ENCODE data around the gene CTSZ.
"Not testable (repeated sequence)": the region's sequence is repeated elsewhere in the genome, so short reads cannot be mapped to it uniquely, and the experiment has no call there.

CTSZ gene

GRCh38 chr20:58978351-58979190 lies 28.5 kb downstream of the CTSZ start:
- no peak for DNase-seq (ENCODE audit: low read depth)

- DNase-seq (ENCODE audit: low read depth), result no peak
These were observed 30.9 kb downstream of the CTSZ start for GRCh38 chr20:58976061-58976730.

GRCh38 chr20:58975353-58975752 lies 31.7 kb downstream of the CTSZ start:
- DNase-seq (ENCODE audit: low read depth), result no peak

- DNase-seq (ENCODE audit: low read depth), result no peak
These were observed 33.2 kb downstream of the CTSZ start for GRCh38 chr20:58973866-58974265.

- DNase-seq (ENCODE audit: low read depth), result no peak
These were observed 33.9 kb downstream of the CTSZ start for GRCh38 chr20:58973179-58973578.

GRCh38 chr20:58971429-58971828 lies 35.6 kb downstream of the CTSZ start:
- DNase-seq (ENCODE audit: low read depth), result no peak

- DNase-seq (ENCODE audit: low read depth), result no peak
These were observed 36.9 kb downstream of the CTSZ start for GRCh38 chr20:58970146-58970545.

- DNase-seq (ENCODE audit: low read depth), result no peak
These were observed 37.6 kb downstream of the CTSZ start for GRCh38 chr20:58969439-58969838.

GRCh38 chr20:58967652-58968429 lies 39.2 kb downstream of the CTSZ start:
- DNase-seq (ENCODE audit: low read depth), result no peak

- DNase-seq (ENCODE audit: low read depth), result no peak
These were observed 41.6 kb downstream of the CTSZ start for GRCh38 chr20:58965270-58966064.

- not testable (repeated sequence) for DNase-seq (ENCODE audit: low read depth)
These were observed 43.1 kb downstream of the CTSZ start for GRCh38 chr20:58963922-58964321.

- DNase-seq (ENCODE audit: low read depth), result no peak
These were observed 43.9 kb downstream of the CTSZ start for GRCh38 chr20:58963060-58963584.

GRCh38 chr20:58959652-58960051 lies 47.4 kb downstream of the CTSZ start:
- no peak for DNase-seq (ENCODE audit: low read depth)

- DNase-seq (ENCODE audit: low read depth), result no peak
These were observed 51.0 kb downstream of the CTSZ start for GRCh38 chr20:58956078-58956477.

- DNase-seq (ENCODE audit: low read depth), result no peak
These were observed 54.0 kb downstream of the CTSZ start for GRCh38 chr20:58953050-58953449.

GRCh38 chr20:58950603-58951002 lies 56.5 kb downstream of the CTSZ start:
- DNase-seq (ENCODE audit: low read depth), result no peak

GRCh38 chr20:58947797-58948388 lies 59.2 kb downstream of the CTSZ start:
- DNase-seq (ENCODE audit: low read depth), result not testable (repeated sequence)

GRCh38 chr20:58945965-58946631 lies 61.0 kb downstream of the CTSZ start:
- DNase-seq (ENCODE audit: low read depth), result no peak
